SHP77 (cell line): ENCODE data around the gene GPR137B.

Experiments used
- DNase-seq, 2 experiments: peaks; one replicate each; lab custom pipeline; 2025; lab: John Stamatoyannopoulos, UW

GPR137B gene

GRCh38 chr1:236201786-236202185 is 59.4 kb downstream of the GPR137B start:
- no peak for DNase-seq

- DNase-seq, result no peak
Observed at GRCh38 chr1:236204039-236204438, 61.7 kb downstream of the GPR137B start.

GRCh38 chr1:236204656-236205055 is 62.3 kb downstream of the GPR137B start:
- no peak for DNase-seq

- DNase-seq, result no peak
Observed at GRCh38 chr1:236206548-236206947, 64.2 kb downstream of the GPR137B start.

- DNase-seq, result no peak
Observed at GRCh38 chr1:236207121-236207520, 64.8 kb downstream of the GPR137B start.

- DNase-seq, result no peak
Observed at GRCh38 chr1:236207569-236207968, 65.2 kb downstream of the GPR137B start.

GRCh38 chr1:236209185-236209584 is 66.8 kb downstream of the GPR137B start:
- DNase-seq, result no peak

- no peak for DNase-seq
Observed at GRCh38 chr1:236209713-236210112, 67.4 kb downstream of the GPR137B start.

GRCh38 chr1:236211815-236212214 is 69.5 kb downstream of the GPR137B start:
- DNase-seq, result no peak

GRCh38 chr1:236213534-236213933 is 71.2 kb downstream of the GPR137B start:
- no peak for DNase-seq

GRCh38 chr1:236214761-236215160 is 72.4 kb downstream of the GPR137B start:
- DNase-seq, result no peak

GRCh38 chr1:236220473-236220872 is 78.1 kb downstream of the GPR137B start:
- no peak for DNase-seq

GRCh38 chr1:236222632-236223031 is 80.3 kb downstream of the GPR137B start:
- DNase-seq, result no peak

- DNase-seq, result no peak
Observed at GRCh38 chr1:236228411-236228810, 86.1 kb downstream of the GPR137B start.

GRCh38 chr1:236235116-236235515 is 92.8 kb downstream of the GPR137B start:
- no peak for DNase-seq

- DNase-seq, result no peak
Observed at GRCh38 chr1:236239092-236239585, 96.8 kb downstream of the GPR137B start.

GRCh38 chr1:236240675-236241074 is 98.3 kb downstream of the GPR137B start:
- no peak for DNase-seq

- DNase-seq, result no peak
Observed at GRCh38 chr1:236242568-236242967, 100.2 kb downstream of the GPR137B start.

GRCh38 chr1:236247286-236247685 is 104.9 kb downstream of the GPR137B start:
- DNase-seq, result no peak

- DNase-seq, result no peak
Observed at GRCh38 chr1:236251587-236251986, 109.2 kb downstream of the GPR137B start.

- no peak for DNase-seq
Observed at GRCh38 chr1:236253119-236253518, 110.8 kb downstream of the GPR137B start.

- DNase-seq, result no peak
Observed at GRCh38 chr1:236253918-236254637, 111.7 kb downstream of the GPR137B start.

- DNase-seq, result no peak
Observed at GRCh38 chr1:236257216-236257615, 114.9 kb downstream of the GPR137B start.

- no peak for DNase-seq
Observed at GRCh38 chr1:236258114-236258622, 115.8 kb downstream of the GPR137B start.
